ENCODE measurements around the gene LAMB1. TPM values are rescaled to one million over a fixed set of nuclear protein-coding genes. Genes with fewer than 3 reads are reported as not detected.

LAMB1 gene
- polyA plus RNA-seq (2013, experiment 1 of 2): 98.3 TPM
- 101 TPM for polyA plus RNA-seq (2013, experiment 2 of 2)

GRCh38 chr7:108002726-108003598 lies at the start of gene LAMB1:
LAMB1 (minus strand) TSS chr7:108003161; CDS start chr7:108002885, 276 bp downstream.
- H3K4me1 ChIP-seq (ENCODE audit: control insufficient read depth in 2 of 2, insufficient read depth in 1 of 2, low read depth in 1 of 2, low read length in 2 of 2): peaks cover 2 to 9% of the 10 kb centered on the region in 2 donors
- peak within 1 kb of the TSS; percentile 62 for H2BK120ac ChIP-seq (ENCODE audit: low read depth, low read length)
- peak within 1 kb of the TSS; percentile 99 for H3K18ac ChIP-seq (ENCODE audit: low read length)
- H4K8ac ChIP-seq (ENCODE audit: low read depth, low read length): no peak within 1 kb of the TSS
- peak within 1 kb of the TSS; percentile 62 for H2BK15ac ChIP-seq (ENCODE audit: low read length)
- peak within 1 kb of the TSS; percentile 98 for H3K14ac ChIP-seq (ENCODE audit: low read length)
- H3K4me2 ChIP-seq (ENCODE audit: insufficient read depth, low read length, poor library complexity, severe bottlenecking): peak within 1 kb of the TSS; percentile 100
- H2BK5ac ChIP-seq (ENCODE audit: low read length): peak within 1 kb of the TSS; percentile 55
- H2AFZ ChIP-seq (ENCODE audit: low read length): peak within 1 kb of the TSS; percentile 96
- peak within 1 kb of the TSS; percentile 82 for H2AK5ac ChIP-seq (ENCODE audit: low read depth, low read length)
- peaks cover 0 to 13% of the 10 kb centered on the region in 2 donors for H3K9me3 ChIP-seq (replicated peaks in 1 of 2; ENCODE audit: control insufficient read depth in 2 of 2, insufficient read depth in 1 of 2, low read depth in 1 of 2, low read length in 2 of 2)
- H3K36me3 ChIP-seq (replicated peaks in 1 of 2; ENCODE audit: control insufficient read depth in 2 of 2, insufficient read depth in 2 of 2, low read length in 2 of 2): peaks cover 1 to 8% of the 10 kb centered on the region in 2 donors
- H3K27ac ChIP-seq (replicated peaks; ENCODE audit: low read length): peak within 1 kb of the TSS; percentile 48
- peak within 1 kb of the TSS; percentile 98 for H3K9ac ChIP-seq (ENCODE audit: low read depth, low read length, poor library complexity)
- H3K23ac ChIP-seq (ENCODE audit: low read depth, low read length, poor library complexity): peak within 1 kb of the TSS; percentile 92
- H4K91ac ChIP-seq (ENCODE audit: low read depth, low read length, poor library complexity): peak within 1 kb of the TSS; percentile 24
- no CpG with 5 or more reads among the region's 75 CpGs for WGBS, 2 donors (ENCODE audit: extremely low coverage in 2 of 2, insufficient read length in 2 of 2, insufficient replicate concordance in 1 of 2)
- H3K79me1 ChIP-seq (ENCODE audit: low read depth, low read length): peaks cover 4% of the 10 kb centered on the region
- peaks cover 0 to 25% (median 21%) of the 10 kb centered on the region in 3 experiments for H3K27me3 ChIP-seq (ENCODE audit: control insufficient read depth in 3 of 3, insufficient read depth in 3 of 3, low read depth in 1 of 3, low read length in 3 of 3)
- H3K4ac ChIP-seq (ENCODE audit: low read length): no peak within 1 kb of the TSS
- H2BK12ac ChIP-seq (ENCODE audit: low read length): peak within 1 kb of the TSS; percentile 65
- DNase-seq (ENCODE audit: low spot score): peak; percentile 69
- H3K4me3 ChIP-seq (ENCODE audit: low read length in 2 of 2): peak within 1 kb of the TSS; percentile 52 to 95

- no peaks in the 10 kb centered on the region for H3K36me3 ChIP-seq (replicated peaks in 1 of 2; ENCODE audit: control insufficient read depth in 2 of 2, insufficient read depth in 2 of 2, low read length in 2 of 2)
- no peak overlapping the region for H3K18ac ChIP-seq (ENCODE audit: low read length)
- H2BK12ac ChIP-seq (ENCODE audit: low read length): no peak overlapping the region
- no peak overlapping the region for H3K23ac ChIP-seq (ENCODE audit: low read depth, low read length, poor library complexity)
- H3K14ac ChIP-seq (ENCODE audit: low read length): no peak overlapping the region
- H3K4me3 ChIP-seq (ENCODE audit: low read length in 2 of 2): no peak overlapping the region
- H3K27me3 ChIP-seq (ENCODE audit: control insufficient read depth in 3 of 3, insufficient read depth in 3 of 3, low read depth in 1 of 3, low read length in 3 of 3): no peaks in the 10 kb centered on the region
- no peak overlapping the region for H3K4me2 ChIP-seq (ENCODE audit: insufficient read depth, low read length, poor library complexity, severe bottlenecking)
- H3K4ac ChIP-seq (ENCODE audit: low read length): no peak overlapping the region
- H2BK15ac ChIP-seq (ENCODE audit: low read length): no peak overlapping the region
- no peak for DNase-seq (ENCODE audit: low spot score)
- H3K9me3 ChIP-seq (replicated peaks in 1 of 2; ENCODE audit: control insufficient read depth in 2 of 2, insufficient read depth in 1 of 2, low read depth in 1 of 2, low read length in 2 of 2): no peaks in the 10 kb centered on the region
- H2BK5ac ChIP-seq (ENCODE audit: low read length): no peak overlapping the region
- H4K8ac ChIP-seq (ENCODE audit: low read depth, low read length): no peak overlapping the region
- H2AFZ ChIP-seq (ENCODE audit: low read length): no peak overlapping the region
- WGBS, 2 donors (ENCODE audit: extremely low coverage in 2 of 2, insufficient read length in 2 of 2, insufficient replicate concordance in 1 of 2): no CpG with 5 or more reads among the region's 1 CpG
- H2AK5ac ChIP-seq (ENCODE audit: low read depth, low read length): no peak overlapping the region
- H2BK120ac ChIP-seq (ENCODE audit: low read depth, low read length): no peak overlapping the region
- no peaks in the 10 kb centered on the region for H3K79me1 ChIP-seq (ENCODE audit: low read depth, low read length)
- H3K9ac ChIP-seq (ENCODE audit: low read depth, low read length, poor library complexity): no peak overlapping the region
- H3K27ac ChIP-seq (replicated peaks; ENCODE audit: low read length): no peak overlapping the region
- H4K91ac ChIP-seq (ENCODE audit: low read depth, low read length, poor library complexity): no peak overlapping the region
- H3K4me1 ChIP-seq (ENCODE audit: control insufficient read depth in 2 of 2, insufficient read depth in 1 of 2, low read depth in 1 of 2, low read length in 2 of 2): no peaks in the 10 kb centered on the region
Observed at GRCh38 chr7:108051454-108051853, 48.5 kb upstream of the LAMB1 start.

- H3K4me2 ChIP-seq (ENCODE audit: insufficient read depth, low read length, poor library complexity, severe bottlenecking): no peak overlapping the region
- no peaks in the 10 kb centered on the region for H3K4me1 ChIP-seq (ENCODE audit: control insufficient read depth in 2 of 2, insufficient read depth in 1 of 2, low read depth in 1 of 2, low read length in 2 of 2)
- H2AFZ ChIP-seq (ENCODE audit: low read length): no peak overlapping the region
- no peak overlapping the region for H3K14ac ChIP-seq (ENCODE audit: low read length)
- no peak overlapping the region for H2AK5ac ChIP-seq (ENCODE audit: low read depth, low read length)
- no peaks in the 10 kb centered on the region for H3K36me3 ChIP-seq (replicated peaks in 1 of 2; ENCODE audit: control insufficient read depth in 2 of 2, insufficient read depth in 2 of 2, low read length in 2 of 2)
- no peaks in the 10 kb centered on the region for H3K9me3 ChIP-seq (replicated peaks in 1 of 2; ENCODE audit: control insufficient read depth in 2 of 2, insufficient read depth in 1 of 2, low read depth in 1 of 2, low read length in 2 of 2)
- no peak overlapping the region for H3K9ac ChIP-seq (ENCODE audit: low read depth, low read length, poor library complexity)
- H3K79me1 ChIP-seq (ENCODE audit: low read depth, low read length): no peaks in the 10 kb centered on the region
- WGBS, 2 donors (ENCODE audit: extremely low coverage in 2 of 2, insufficient read length in 2 of 2, insufficient replicate concordance in 1 of 2): no CpG with 5 or more reads among the region's 3 CpGs
- no peak overlapping the region for H4K8ac ChIP-seq (ENCODE audit: low read depth, low read length)
- H3K18ac ChIP-seq (ENCODE audit: low read length): no peak overlapping the region
- H3K4ac ChIP-seq (ENCODE audit: low read length): no peak overlapping the region
- H3K4me3 ChIP-seq (ENCODE audit: low read length in 2 of 2): no peak overlapping the region
- H2BK15ac ChIP-seq (ENCODE audit: low read length): no peak overlapping the region
- H3K27ac ChIP-seq (replicated peaks; ENCODE audit: low read length): no peak overlapping the region
- H2BK12ac ChIP-seq (ENCODE audit: low read length): no peak overlapping the region
- no peak overlapping the region for H2BK5ac ChIP-seq (ENCODE audit: low read length)
- H2BK120ac ChIP-seq (ENCODE audit: low read depth, low read length): no peak overlapping the region
- no peaks in the 10 kb centered on the region for H3K27me3 ChIP-seq (ENCODE audit: control insufficient read depth in 3 of 3, insufficient read depth in 3 of 3, low read depth in 1 of 3, low read length in 3 of 3)
- DNase-seq (ENCODE audit: low spot score): no peak
- H4K91ac ChIP-seq (ENCODE audit: low read depth, low read length, poor library complexity): no peak overlapping the region
- no peak overlapping the region for H3K23ac ChIP-seq (ENCODE audit: low read depth, low read length, poor library complexity)
Observed at GRCh38 chr7:108049962-108050361, 47.0 kb upstream of the LAMB1 start.

- no peak overlapping the region for H2BK120ac ChIP-seq (ENCODE audit: low read depth, low read length)
- no peak overlapping the region for H2AK5ac ChIP-seq (ENCODE audit: low read depth, low read length)
- no peak overlapping the region for H2BK5ac ChIP-seq (ENCODE audit: low read length)
- no CpG with 5 or more reads among the region's 3 CpGs for WGBS, 2 donors (ENCODE audit: extremely low coverage in 2 of 2, insufficient read length in 2 of 2, insufficient replicate concordance in 1 of 2)
- no peaks in the 10 kb centered on the region for H3K4me1 ChIP-seq (ENCODE audit: control insufficient read depth in 2 of 2, insufficient read depth in 1 of 2, low read depth in 1 of 2, low read length in 2 of 2)
- H3K14ac ChIP-seq (ENCODE audit: low read length): no peak overlapping the region
- H3K9me3 ChIP-seq (replicated peaks in 1 of 2; ENCODE audit: control insufficient read depth in 2 of 2, insufficient read depth in 1 of 2, low read depth in 1 of 2, low read length in 2 of 2): no peaks in the 10 kb centered on the region
- no peak for DNase-seq (ENCODE audit: low spot score)
- H3K18ac ChIP-seq (ENCODE audit: low read length): no peak overlapping the region
- no peak overlapping the region for H2BK12ac ChIP-seq (ENCODE audit: low read length)
- no peak overlapping the region for H4K91ac ChIP-seq (ENCODE audit: low read depth, low read length, poor library complexity)
- H3K9ac ChIP-seq (ENCODE audit: low read depth, low read length, poor library complexity): no peak overlapping the region
- no peak overlapping the region for H3K23ac ChIP-seq (ENCODE audit: low read depth, low read length, poor library complexity)
- H2AFZ ChIP-seq (ENCODE audit: low read length): no peak overlapping the region
- H3K36me3 ChIP-seq (replicated peaks in 1 of 2; ENCODE audit: control insufficient read depth in 2 of 2, insufficient read depth in 2 of 2, low read length in 2 of 2): no peaks in the 10 kb centered on the region
- no peak overlapping the region for H3K4ac ChIP-seq (ENCODE audit: low read length)
- no peak overlapping the region for H2BK15ac ChIP-seq (ENCODE audit: low read length)
- no peak overlapping the region for H3K27ac ChIP-seq (replicated peaks; ENCODE audit: low read length)
- no peak overlapping the region for H3K4me3 ChIP-seq (ENCODE audit: low read length in 2 of 2)
- no peak overlapping the region for H4K8ac ChIP-seq (ENCODE audit: low read depth, low read length)
- H3K4me2 ChIP-seq (ENCODE audit: insufficient read depth, low read length, poor library complexity, severe bottlenecking): no peak overlapping the region
- no peaks in the 10 kb centered on the region for H3K27me3 ChIP-seq (ENCODE audit: control insufficient read depth in 3 of 3, insufficient read depth in 3 of 3, low read depth in 1 of 3, low read length in 3 of 3)
- H3K79me1 ChIP-seq (ENCODE audit: low read depth, low read length): no peaks in the 10 kb centered on the region
Observed at GRCh38 chr7:108048422-108048821, 45.5 kb upstream of the LAMB1 start.
